ENCODE data around the gene SIGLEC9.

DNA sequence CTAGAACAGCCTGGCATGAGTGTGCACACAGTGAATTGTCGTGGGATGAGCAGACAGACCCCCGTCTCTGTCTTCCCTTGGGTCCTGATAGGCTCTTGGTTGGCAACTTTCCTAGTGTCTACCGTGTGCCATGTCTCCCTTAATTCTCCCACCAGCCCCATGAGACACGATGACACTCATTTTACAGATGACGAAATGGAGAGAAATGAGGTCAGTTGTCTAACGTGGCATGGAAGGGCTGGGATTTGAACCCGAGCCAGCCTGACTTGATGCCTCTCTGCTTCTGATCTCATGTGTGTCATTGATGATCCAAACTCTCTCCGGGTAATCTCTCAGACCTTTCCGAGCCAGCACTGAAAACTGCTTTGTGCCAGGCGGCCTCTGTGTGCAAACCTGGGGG, 33.6 kb upstream of the SIGLEC9 start:
- TF ChIP-seq CTCF (IDR thresholded peaks at IDR 0.05) (no peak), POLR2A (IDR thresholded peaks at IDR 0.05) (no peak)
